NCI-H748 treated with DMSO at 0.1 percent for 48 hours (cell line): ENCODE measurements around the gene SCGB1A1.
"Not testable (repeated sequence)": the region's sequence is repeated elsewhere in the genome, so short reads cannot be mapped to it uniquely, and the experiment has no call there.

Source experiments
- DNase-seq: peaks from one replicate; lab custom pipeline; 2025; lab: John Stamatoyannopoulos, UW

The SCGB1A1 gene, protein sequence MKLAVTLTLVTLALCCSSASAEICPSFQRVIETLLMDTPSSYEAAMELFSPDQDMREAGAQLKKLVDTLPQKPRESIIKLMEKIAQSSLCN

DNA sequence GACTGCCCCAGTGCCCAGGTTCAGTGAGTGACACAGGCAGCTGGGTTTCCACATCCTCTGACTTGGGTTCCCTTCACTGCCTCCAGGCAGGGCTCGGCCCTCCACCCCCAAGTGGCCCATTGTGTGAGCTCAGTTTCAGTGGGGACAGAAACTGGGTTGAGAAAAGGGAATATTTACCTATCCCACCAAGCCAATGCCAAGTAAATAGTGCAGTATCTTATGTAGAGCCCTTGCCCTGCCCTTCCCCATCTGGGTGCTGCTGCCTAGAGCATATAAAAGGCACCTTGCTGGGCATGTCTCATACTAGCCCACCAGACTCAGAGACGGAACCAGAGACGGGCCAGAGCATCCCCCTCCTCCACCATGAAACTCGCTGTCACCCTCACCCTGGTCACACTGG lies at the start of gene SCGB1A1:
SCGB1A1 (plus strand) TSS at position 301 of the 400 bp plus-strand sequence; CDS start at position 364, 63 bp downstream.
- no peak for DNase-seq

GRCh38 chr11:62370743-62371440 lies 47.9 kb upstream of the SCGB1A1 start:
- no peak for DNase-seq

DNA sequence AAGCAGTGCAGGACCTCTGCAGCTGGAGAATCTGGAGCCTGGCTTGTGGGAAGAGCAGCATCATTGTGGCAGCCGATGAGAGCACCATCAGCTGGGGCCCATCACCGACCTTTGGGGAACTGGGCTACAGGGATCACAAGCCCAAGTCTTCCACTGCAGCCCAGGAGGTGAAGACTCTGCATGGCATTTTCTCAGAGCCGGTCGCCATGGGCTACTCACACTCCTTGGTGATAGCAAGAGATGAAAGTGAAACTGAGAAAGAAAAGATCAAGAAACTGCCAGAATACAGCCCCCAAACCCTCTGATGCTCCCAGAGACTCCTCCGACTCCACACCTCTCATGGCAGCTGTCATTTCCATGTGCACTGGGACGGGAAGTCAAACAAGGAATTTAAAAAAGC lies 46.0 kb upstream of the SCGB1A1 start:
- DNase-seq, result no peak

- DNase-seq, result no peak
These were observed 45.2 kb upstream of the SCGB1A1 start for GRCh38 chr11:62373464-62374119.

DNA sequence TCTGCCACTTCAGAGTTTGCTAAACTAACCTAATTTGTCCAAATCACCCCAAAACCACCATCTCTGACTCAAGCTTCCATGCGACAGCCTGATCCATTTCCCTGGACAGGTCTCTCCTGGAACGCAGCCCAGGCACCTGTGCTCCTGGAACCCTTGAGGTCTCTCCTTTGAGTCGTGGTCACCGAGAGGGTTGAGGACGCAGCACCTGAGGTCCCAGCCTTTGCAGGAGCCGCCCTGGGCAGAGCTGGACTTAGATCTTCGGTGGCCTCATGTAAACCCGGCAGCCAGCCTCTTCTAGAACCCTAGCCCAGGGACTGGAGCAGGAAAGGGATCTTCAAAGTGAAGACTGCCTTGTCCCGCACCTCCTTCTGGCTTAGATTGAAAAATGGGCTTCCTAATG lies 44.0 kb upstream of the SCGB1A1 start:
- no peak for DNase-seq

GRCh38 chr11:62378459-62379063 lies 40.3 kb upstream of the SCGB1A1 start:
- peak; percentile 38 for DNase-seq

GRCh38 chr11:62379586-62379985 lies 39.2 kb upstream of the SCGB1A1 start:
- DNase-seq, result not testable (repeated sequence)

GRCh38 chr11:62380821-62381245 lies 38.0 kb upstream of the SCGB1A1 start:
- DNase-seq, result peak; percentile 79

DNA sequence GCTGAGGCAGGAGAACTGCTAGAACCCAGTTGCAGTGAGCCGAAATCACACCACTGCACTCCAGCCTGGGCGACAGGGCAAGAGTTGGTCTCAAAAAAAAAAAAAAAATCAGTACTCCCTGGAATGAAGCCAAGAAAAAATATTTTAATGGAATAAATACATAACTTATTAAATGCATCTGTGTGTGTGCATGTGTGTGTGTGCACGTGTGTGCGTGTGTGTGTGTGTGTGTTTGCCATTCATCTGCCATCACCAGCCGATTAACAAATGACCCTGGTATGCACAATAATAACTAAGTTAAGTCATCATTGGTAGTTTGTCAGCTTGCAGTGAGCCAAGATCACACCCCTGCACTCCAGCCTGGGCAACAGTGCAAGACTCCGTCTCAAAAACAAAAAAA lies 35.0 kb upstream of the SCGB1A1 start:
- no peak for DNase-seq

DNA sequence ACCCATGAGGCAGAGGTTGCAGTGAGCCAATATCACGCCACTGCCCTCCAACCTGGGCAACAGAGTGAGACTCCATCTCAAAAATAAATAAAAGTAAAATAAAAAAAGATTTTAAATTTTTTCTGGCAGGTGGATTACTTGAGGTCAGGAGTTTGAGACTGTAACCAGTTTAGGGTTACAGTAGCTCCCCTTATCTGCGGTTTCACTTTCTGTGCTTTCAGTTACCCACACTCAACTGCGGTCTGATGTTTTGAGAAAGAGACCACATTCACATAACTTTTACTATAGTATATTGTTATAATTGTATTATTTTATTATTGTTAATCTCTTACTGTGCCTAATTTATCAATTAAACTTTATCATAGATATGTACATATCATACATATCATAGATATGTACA lies 32.8 kb upstream of the SCGB1A1 start:
- not testable (repeated sequence) for DNase-seq

- DNase-seq, result no peak
These were observed 31.5 kb upstream of the SCGB1A1 start for GRCh38 chr11:62387381-62387780.

- DNase-seq, result no peak
These were observed 29.8 kb upstream of the SCGB1A1 start for GRCh38 chr11:62388999-62389398.

GRCh38 chr11:62390237-62390636 lies 28.6 kb upstream of the SCGB1A1 start:
- DNase-seq, result no peak

- no peak for DNase-seq
These were observed 28.1 kb upstream of the SCGB1A1 start for GRCh38 chr11:62390722-62391121.

DNA sequence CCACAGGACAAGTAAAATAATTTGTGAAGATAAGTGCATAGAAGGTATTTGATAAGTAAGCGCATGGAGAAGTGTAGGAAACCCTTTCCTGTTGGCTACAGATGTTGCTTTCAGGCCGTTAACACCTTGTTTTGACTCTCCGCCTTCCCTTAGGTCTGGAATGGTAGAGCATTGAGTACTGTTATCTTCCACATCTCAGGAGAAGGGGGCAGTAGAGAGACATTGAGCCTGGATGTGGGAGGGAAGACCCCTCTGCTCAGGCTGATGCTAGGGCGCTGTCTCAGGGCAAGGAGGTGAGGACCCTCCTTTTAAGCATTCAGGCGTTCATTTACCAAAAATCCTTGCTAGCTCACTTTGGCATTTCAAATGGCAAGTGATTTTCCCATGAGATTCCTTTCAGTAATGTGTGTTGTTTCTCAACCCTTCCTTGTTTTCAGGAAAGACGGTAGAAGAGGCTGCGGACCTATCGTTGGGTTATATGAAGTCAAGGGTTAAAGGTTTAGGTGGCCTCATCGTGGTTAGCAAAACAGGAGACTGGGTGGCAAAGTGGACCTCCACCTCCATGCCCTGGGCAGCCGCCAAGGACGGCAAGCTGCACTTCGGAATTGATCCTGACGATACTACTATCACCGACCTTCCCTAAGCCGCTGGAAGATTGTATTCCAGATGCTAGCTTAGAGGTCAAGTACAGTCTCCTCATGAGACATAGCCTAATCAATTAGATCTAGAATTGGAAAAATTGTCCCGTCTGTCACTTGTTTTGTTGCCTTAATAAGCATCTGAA lies 27.0 kb upstream of the SCGB1A1 start:
- no peak for DNase-seq

GRCh38 chr11:62392506-62392905 lies 26.3 kb upstream of the SCGB1A1 start:
- no peak for DNase-seq

- no peak for DNase-seq
These were observed 25.7 kb upstream of the SCGB1A1 start for GRCh38 chr11:62393061-62393611.

GRCh38 chr11:62393735-62394134 lies 25.1 kb upstream of the SCGB1A1 start:
- DNase-seq, result no peak

GRCh38 chr11:62394825-62395538 lies 23.9 kb upstream of the SCGB1A1 start:
- peak; percentile 81 for DNase-seq

GRCh38 chr11:62395885-62396551 lies 22.8 kb upstream of the SCGB1A1 start:
- DNase-seq, result no peak
